ENCODE results near the gene RAB6B. TPM values are rescaled to one million over a fixed set of nuclear protein-coding genes. Genes with fewer than 3 reads are reported as not detected.

RAB6B gene
- total and polyA plus RNA-seq, 7 experiments from 2014 or later = 0.14 to 1.2 (median 0.22) TPM; not detected in 3

DNA sequence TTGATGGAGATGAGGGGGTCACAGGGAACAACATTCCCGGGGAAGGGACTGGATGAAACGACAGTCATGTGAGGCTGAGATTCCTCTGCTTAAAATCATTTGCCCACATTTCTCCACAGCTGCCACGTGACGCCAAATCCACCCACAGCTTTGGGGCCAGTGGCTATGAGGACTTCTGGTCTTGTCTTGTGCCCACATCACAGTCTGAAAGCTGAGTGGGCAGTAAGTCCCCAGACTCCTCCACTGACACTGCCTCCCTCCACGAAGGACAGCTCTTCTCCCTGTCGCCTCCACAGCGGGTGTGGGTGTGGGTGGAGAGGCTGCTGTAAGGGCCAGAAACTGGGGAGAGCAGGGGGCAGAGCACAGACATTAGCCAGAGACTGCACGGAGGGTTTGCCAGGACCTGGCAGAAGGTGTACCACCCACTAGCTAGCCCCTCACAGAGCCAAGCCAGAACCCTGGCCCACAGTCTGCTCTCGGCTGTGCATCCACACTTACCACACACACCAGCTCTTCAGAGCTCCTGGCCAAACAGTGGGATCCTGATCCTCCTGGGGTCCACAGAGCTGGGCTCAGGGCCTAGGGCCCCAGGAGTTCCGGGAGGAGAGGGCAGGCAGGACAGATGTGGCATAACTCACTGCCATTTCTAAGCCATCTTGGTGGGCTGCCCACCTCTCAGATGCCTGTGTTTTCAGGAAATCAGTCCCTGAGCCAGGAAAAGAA lies 24.2 kb downstream of the RAB6B start:
- DNase-seq = no peak

DNA sequence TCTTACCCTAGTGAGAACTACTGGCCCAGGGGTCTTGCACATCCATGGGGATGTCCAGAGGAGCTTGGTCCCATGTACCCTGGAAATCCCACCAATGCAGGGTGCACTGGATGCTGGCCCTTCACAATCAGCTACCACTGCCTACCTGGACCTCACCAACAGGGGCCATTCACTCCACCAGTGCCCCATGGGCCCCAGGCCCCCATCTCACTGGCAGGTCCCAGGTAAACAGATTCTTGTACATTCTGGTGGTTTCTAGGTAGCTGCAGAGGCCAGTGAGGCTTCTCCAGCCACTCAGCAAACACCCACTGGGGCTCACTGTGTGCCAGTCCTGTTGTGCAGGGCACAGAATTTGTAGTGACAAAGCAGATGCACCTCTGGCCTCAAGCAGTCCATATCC lies 24.9 kb downstream of the RAB6B start:
- no peaks in the 10 kb centered on the region for H3K36me3 Mint-ChIP-seq
- no peak for DNase-seq
- H3K9me3 Mint-ChIP-seq = peaks cover 0 to 2% (median 0%) of the 10 kb centered on the region in 11 donors
- H3K4me1 Mint-ChIP-seq = peaks cover 0 to 1% (median 0%) of the 10 kb centered on the region in 7 donors
- Histone ChIP-seq H3K27ac (ENCODE audit: low read depth, low read length) (no peak overlapping the region), H3K27me3 (ENCODE audit: control insufficient read depth in 2 of 2, insufficient read depth in 2 of 2, low read length in 2 of 2) (no peaks in the 10 kb centered on the region), H3K9me3 (ENCODE audit: control insufficient read depth in 2 of 3, low read length in 3 of 3) (no peaks in the 10 kb centered on the region), H3K4me3 (ENCODE audit: low read length) (no peak overlapping the region), H3K4me1 (ENCODE audit: control insufficient read depth in 2 of 2, insufficient read depth in 2 of 2, low read length in 2 of 2) (no peaks in the 10 kb centered on the region), H3K36me3 (ENCODE audit: control insufficient read depth in 2 of 3, insufficient read depth in 3 of 3, low read length in 3 of 3) (no peaks in the 10 kb centered on the region)
- CTCF ChIA-PET = no interaction called here
- no peak for ATAC-seq
- no peak overlapping the region for H3K4me3 Mint-ChIP-seq
- intact Hi-C loops (cut with micrococcal nuclease) = no loop called here
- H3K27ac Mint-ChIP-seq = no peak overlapping the region
- peaks cover 11 to 30% (median 17%) of the 10 kb centered on the region in 5 donors for H3K27me3 Mint-ChIP-seq
- POLR2A ChIA-PET = no interaction called here

More for the DNA sequence above, 24.2 kb downstream of the RAB6B start:
- H3K27me3 Mint-ChIP-seq = peaks cover 11 to 30% (median 17%) of the 10 kb centered on the region in 5 donors
- no peaks in the 10 kb centered on the region for H3K9me3 ChIP-seq (ENCODE audit: control insufficient read depth in 2 of 3, low read length in 3 of 3)
- H3K27ac Mint-ChIP-seq = no peak overlapping the region
- H3K9me3 Mint-ChIP-seq = peaks cover 0 to 4% (median 0%) of the 10 kb centered on the region in 11 donors
- no peaks in the 10 kb centered on the region for H3K4me1 ChIP-seq (ENCODE audit: control insufficient read depth in 2 of 2, insufficient read depth in 2 of 2, low read length in 2 of 2)
- intact Hi-C loops (cut with micrococcal nuclease) = no loop called here
- H3K4me1 Mint-ChIP-seq = no peaks in the 10 kb centered on the region
- H3K27ac ChIP-seq (ENCODE audit: low read depth, low read length) = no peak overlapping the region
- POLR2A ChIA-PET = no interaction called here
- no peak for ATAC-seq
- no peaks in the 10 kb centered on the region for H3K36me3 ChIP-seq (ENCODE audit: control insufficient read depth in 2 of 3, insufficient read depth in 3 of 3, low read length in 3 of 3)
- H3K4me3 ChIP-seq (ENCODE audit: low read length) = no peak overlapping the region
- no peak overlapping the region for H3K4me3 Mint-ChIP-seq
- CTCF ChIA-PET = no interaction called here
- no peaks in the 10 kb centered on the region for H3K27me3 ChIP-seq (ENCODE audit: control insufficient read depth in 2 of 2, insufficient read depth in 2 of 2, low read length in 2 of 2)
- H3K36me3 Mint-ChIP-seq = no peaks in the 10 kb centered on the region

GRCh38 chr3:133869586-133869985 lies 26.1 kb downstream of the RAB6B start:
- peaks cover 0 to 2% (median 0%) of the 10 kb centered on the region in 11 donors for H3K9me3 Mint-ChIP-seq
- H3K27ac Mint-ChIP-seq = no peak overlapping the region
- Histone ChIP-seq H3K9me3 (ENCODE audit: control insufficient read depth in 2 of 3, low read length in 3 of 3) (no peaks in the 10 kb centered on the region), H3K36me3 (ENCODE audit: control insufficient read depth in 2 of 3, insufficient read depth in 3 of 3, low read length in 3 of 3) (no peaks in the 10 kb centered on the region), H3K4me1 (ENCODE audit: control insufficient read depth in 2 of 2, insufficient read depth in 2 of 2, low read length in 2 of 2) (no peaks in the 10 kb centered on the region), H3K4me3 (ENCODE audit: low read length) (no peak overlapping the region), H3K27ac (ENCODE audit: low read depth, low read length) (no peak overlapping the region), H3K27me3 (ENCODE audit: control insufficient read depth in 2 of 2, insufficient read depth in 2 of 2, low read length in 2 of 2) (no peaks in the 10 kb centered on the region)
- POLR2A ChIA-PET = no interaction called here
- CTCF ChIA-PET = no interaction called here
- no peak overlapping the region for H3K4me3 Mint-ChIP-seq
- ATAC-seq = no peak
- intact Hi-C loops (cut with micrococcal nuclease) = no loop called here
- no peaks in the 10 kb centered on the region for H3K36me3 Mint-ChIP-seq
- H3K4me1 Mint-ChIP-seq = peaks cover 0 to 1% (median 0%) of the 10 kb centered on the region in 7 donors
- H3K27me3 Mint-ChIP-seq = peaks cover 5 to 21% (median 17%) of the 10 kb centered on the region in 5 donors
- DNase-seq = no peak

GRCh38 chr3:133868758-133869475 lies 26.8 kb downstream of the RAB6B start:
- Histone ChIP-seq H3K9me3 (ENCODE audit: control insufficient read depth in 2 of 3, low read length in 3 of 3) (no peaks in the 10 kb centered on the region), H3K36me3 (ENCODE audit: control insufficient read depth in 2 of 3, insufficient read depth in 3 of 3, low read length in 3 of 3) (no peaks in the 10 kb centered on the region), H3K4me1 (ENCODE audit: control insufficient read depth in 2 of 2, insufficient read depth in 2 of 2, low read length in 2 of 2) (no peaks in the 10 kb centered on the region), H3K27ac (ENCODE audit: low read depth, low read length) (no peak overlapping the region), H3K4me3 (ENCODE audit: low read length) (no peak overlapping the region), H3K27me3 (ENCODE audit: control insufficient read depth in 2 of 2, insufficient read depth in 2 of 2, low read length in 2 of 2) (no peaks in the 10 kb centered on the region)
- no peak for DNase-seq
- ATAC-seq = no peak
- POLR2A ChIA-PET = no interaction called here
- CTCF ChIA-PET = no interaction called here
- H3K27me3 Mint-ChIP-seq = peaks cover 4 to 19% (median 14%) of the 10 kb centered on the region in 5 donors
- peaks cover 0 to 3% (median 0%) of the 10 kb centered on the region in 7 donors for H3K4me1 Mint-ChIP-seq
- H3K9me3 Mint-ChIP-seq = peaks cover 0 to 2% (median 0%) of the 10 kb centered on the region in 11 donors
- H3K27ac Mint-ChIP-seq = no peak overlapping the region
- intact Hi-C loops (cut with micrococcal nuclease) = no loop called here
- no peak overlapping the region for H3K4me3 Mint-ChIP-seq
- no peaks in the 10 kb centered on the region for H3K36me3 Mint-ChIP-seq

DNA sequence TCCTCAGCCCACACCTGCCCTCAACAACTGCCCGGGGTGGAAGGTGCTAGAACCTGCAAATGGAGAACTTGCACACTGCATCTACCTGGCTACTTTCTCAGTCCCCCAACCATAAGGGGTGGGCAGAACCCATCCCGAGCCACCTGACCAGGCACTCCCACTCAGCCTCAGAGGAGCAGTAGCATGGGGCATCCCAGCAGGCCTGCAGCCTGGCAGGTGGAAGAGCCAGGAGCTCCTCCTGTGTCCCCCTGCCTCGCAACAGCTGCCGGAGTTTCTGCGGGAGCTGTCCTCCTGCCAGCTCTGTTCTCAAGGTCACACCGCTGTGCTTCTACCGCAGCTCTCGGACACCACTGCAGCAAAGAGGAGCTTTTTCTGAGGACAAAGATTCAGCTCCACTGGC lies 27.5 kb downstream of the RAB6B start:
- ATAC-seq = no peak
- H3K27ac Mint-ChIP-seq = no peak overlapping the region

DNA sequence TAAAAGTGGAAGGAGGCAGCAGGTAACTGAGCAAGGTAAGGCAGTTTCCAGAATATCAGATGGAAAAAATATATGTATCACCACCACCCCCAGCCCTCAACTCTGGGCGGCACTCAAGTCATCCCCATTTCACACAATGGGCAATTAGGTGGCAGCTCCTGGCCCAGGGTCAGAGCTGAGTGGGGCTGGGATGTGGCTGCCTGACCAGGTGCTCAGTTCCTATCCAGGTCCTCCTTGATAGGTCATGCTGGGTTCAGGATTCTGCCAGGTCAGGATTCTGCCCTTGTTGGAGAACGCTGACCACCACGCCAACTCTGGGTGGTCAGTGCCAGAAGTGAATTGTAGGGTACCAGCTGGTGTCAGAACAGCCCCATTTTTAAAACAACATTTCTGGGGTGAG lies 29.5 kb downstream of the RAB6B start:
- Mint-ChIP-seq H3K4me1 (peaks cover 0 to 3% (median 0%) of the 10 kb centered on the region in 7 donors), H3K27ac (no peak overlapping the region), H3K36me3 (no peaks in the 10 kb centered on the region), H3K27me3 (peaks cover 6 to 13% (median 9%) of the 10 kb centered on the region in 5 donors), H3K9me3 (peaks cover 0 to 2% (median 0%) of the 10 kb centered on the region in 11 donors), H3K4me3 (no peak overlapping the region)
- ATAC-seq (no peak), DNase-seq (no peak)
- Histone ChIP-seq H3K9me3 (ENCODE audit: control insufficient read depth in 2 of 3, low read length in 3 of 3) (no peaks in the 10 kb centered on the region), H3K27me3 (ENCODE audit: control insufficient read depth in 2 of 2, insufficient read depth in 2 of 2, low read length in 2 of 2) (no peaks in the 10 kb centered on the region), H3K4me1 (ENCODE audit: control insufficient read depth in 2 of 2, insufficient read depth in 2 of 2, low read length in 2 of 2) (no peaks in the 10 kb centered on the region), H3K4me3 (ENCODE audit: low read length) (no peak overlapping the region), H3K27ac (ENCODE audit: low read depth, low read length) (no peak overlapping the region), H3K36me3 (ENCODE audit: control insufficient read depth in 2 of 3, insufficient read depth in 3 of 3, low read length in 3 of 3) (no peaks in the 10 kb centered on the region)
- ChIA-PET CTCF (interaction anchor here (0.7 kb wide), 1 partner anchor 94 kb away, joined by 3 read pairs; no protein-coding TSS in a partner anchor), POLR2A (no interaction called here)
- intact Hi-C loops (cut with micrococcal nuclease) = no loop called here

More for the DNA sequence above, 27.5 kb downstream of the RAB6B start:
- no peak for DNase-seq
- H3K4me3 Mint-ChIP-seq = no peak overlapping the region
- ChIA-PET CTCF (no interaction called here), POLR2A (no interaction called here)
- H3K27me3 ChIP-seq (ENCODE audit: control insufficient read depth in 2 of 2, insufficient read depth in 2 of 2, low read length in 2 of 2) = no peaks in the 10 kb centered on the region
- no peaks in the 10 kb centered on the region for H3K9me3 ChIP-seq (ENCODE audit: control insufficient read depth in 2 of 3, low read length in 3 of 3)
- intact Hi-C loops (cut with micrococcal nuclease) = no loop called here
- H3K4me1 Mint-ChIP-seq = peaks cover 0 to 3% (median 0%) of the 10 kb centered on the region in 7 donors
- H3K27ac ChIP-seq (ENCODE audit: low read depth, low read length) = no peak overlapping the region
- no peaks in the 10 kb centered on the region for H3K4me1 ChIP-seq (ENCODE audit: control insufficient read depth in 2 of 2, insufficient read depth in 2 of 2, low read length in 2 of 2)
- peaks cover 2 to 17% (median 13%) of the 10 kb centered on the region in 5 donors for H3K27me3 Mint-ChIP-seq
- H3K9me3 Mint-ChIP-seq = peaks cover 0 to 2% (median 0%) of the 10 kb centered on the region in 11 donors
- no peaks in the 10 kb centered on the region for H3K36me3 ChIP-seq (ENCODE audit: control insufficient read depth in 2 of 3, insufficient read depth in 3 of 3, low read length in 3 of 3)
- no peak overlapping the region for H3K4me3 ChIP-seq (ENCODE audit: low read length)
- no peaks in the 10 kb centered on the region for H3K36me3 Mint-ChIP-seq
